ENCODE data around the gene LRFN4. TPM values are rescaled to one million over a fixed set of nuclear protein-coding genes. Genes with fewer than 3 reads are reported as not detected.
A peak's percentile ranks its signal among the peaks of the same experiment; 100 is the strongest.

The LRFN4 gene
- total and polyA plus RNA-seq, 5 donors from 2014 or later, result 0.87 to 8.0 (median 1.4) TPM

- no peaks in the 10 kb centered on the region for H3K9me3 ChIP-seq (ENCODE audit: control insufficient read depth in 2 of 2, low read length in 2 of 2)
- H3K4me1 ChIP-seq (ENCODE audit: control insufficient read depth, insufficient read depth, low read length, poor library complexity, severe bottlenecking), result peaks cover 18% of the 10 kb centered on the region
- Mint-ChIP-seq H3K27me3 (no peaks in the 10 kb centered on the region), H3K36me3 (no peaks in the 10 kb centered on the region), H3K4me3 (peak overlapping the region in 2 of 4 donors; percentile 32 to 73), H3K27ac (no peak overlapping the region), H3K4me1 (peaks cover 0 to 28% (median 11%) of the 10 kb centered on the region in 4 donors), H3K9me3 (no peaks in the 10 kb centered on the region)
- H3K4me3 ChIP-seq (ENCODE audit: low read depth, low read length), result no peak overlapping the region
- DNase-seq (no peak), ATAC-seq (ENCODE audit: low read depth in 2 of 2) (no peak)
- no peak overlapping the region for H3K27ac ChIP-seq (ENCODE audit: insufficient read depth, low read length, poor library complexity, severe bottlenecking)
- H3K27me3 ChIP-seq (ENCODE audit: control insufficient read depth, insufficient read depth, low read length), result no peaks in the 10 kb centered on the region
- H3K36me3 ChIP-seq (ENCODE audit: control insufficient read depth, insufficient read depth, low read length), result peaks cover 21% of the 10 kb centered on the region
These were observed 9.2 kb upstream of the LRFN4 start for GRCh38 chr11:66847461-66848232.

GRCh38 chr11:66848671-66849500 is 8.0 kb upstream of the LRFN4 start:
- DNase-seq, result no peak
- H3K27me3 ChIP-seq (ENCODE audit: control insufficient read depth, insufficient read depth, low read length), result no peaks in the 10 kb centered on the region
- Mint-ChIP-seq H3K27ac (no peak overlapping the region), H3K9me3 (no peaks in the 10 kb centered on the region), H3K27me3 (no peaks in the 10 kb centered on the region), H3K36me3 (no peaks in the 10 kb centered on the region), H3K4me3 (peak overlapping the region in 2 of 4 donors; percentile 60 to 85), H3K4me1 (peaks cover 0 to 25% (median 10%) of the 10 kb centered on the region in 4 donors)
- H3K4me1 ChIP-seq (ENCODE audit: control insufficient read depth, insufficient read depth, low read length, poor library complexity, severe bottlenecking), result peaks cover 13% of the 10 kb centered on the region
- no peak overlapping the region for H3K27ac ChIP-seq (ENCODE audit: insufficient read depth, low read length, poor library complexity, severe bottlenecking)
- no peaks in the 10 kb centered on the region for H3K9me3 ChIP-seq (ENCODE audit: control insufficient read depth in 2 of 2, low read length in 2 of 2)
- no peak overlapping the region for H3K4me3 ChIP-seq (ENCODE audit: low read depth, low read length)
- H3K36me3 ChIP-seq (ENCODE audit: control insufficient read depth, insufficient read depth, low read length), result peaks cover 21% of the 10 kb centered on the region
- no peak for ATAC-seq (ENCODE audit: low read depth in 2 of 2)

GRCh38 chr11:66849501-66850234 is 7.2 kb upstream of the LRFN4 start:
- Mint-ChIP-seq H3K36me3 (no peaks in the 10 kb centered on the region), H3K4me3 (no peak overlapping the region), H3K27ac (peak overlapping the region in 1 of 3 donors; percentile 90), H3K4me1 (peaks cover 0 to 17% (median 7%) of the 10 kb centered on the region in 4 donors), H3K9me3 (no peaks in the 10 kb centered on the region), H3K27me3 (no peaks in the 10 kb centered on the region)
- Histone ChIP-seq H3K9me3 (ENCODE audit: control insufficient read depth in 2 of 2, low read length in 2 of 2) (no peaks in the 10 kb centered on the region), H3K27ac (ENCODE audit: insufficient read depth, low read length, poor library complexity, severe bottlenecking) (no peak overlapping the region), H3K27me3 (ENCODE audit: control insufficient read depth, insufficient read depth, low read length) (no peaks in the 10 kb centered on the region), H3K4me1 (ENCODE audit: control insufficient read depth, insufficient read depth, low read length, poor library complexity, severe bottlenecking) (peaks cover 6% of the 10 kb centered on the region), H3K36me3 (ENCODE audit: control insufficient read depth, insufficient read depth, low read length) (peaks cover 21% of the 10 kb centered on the region), H3K4me3 (ENCODE audit: low read depth, low read length) (no peak overlapping the region)
- ATAC-seq (ENCODE audit: low read depth in 2 of 2) (no peak), DNase-seq (no peak)

- H3K4me1 Mint-ChIP-seq, result peaks cover 0 to 13% (median 4%) of the 10 kb centered on the region in 4 donors
- Histone ChIP-seq H3K36me3 (ENCODE audit: control insufficient read depth, insufficient read depth, low read length) (peaks cover 16% of the 10 kb centered on the region), H3K27ac (ENCODE audit: insufficient read depth, low read length, poor library complexity, severe bottlenecking) (no peak overlapping the region), H3K9me3 (ENCODE audit: control insufficient read depth in 2 of 2, low read length in 2 of 2) (no peaks in the 10 kb centered on the region), H3K4me1 (ENCODE audit: control insufficient read depth, insufficient read depth, low read length, poor library complexity, severe bottlenecking) (peaks cover 5% of the 10 kb centered on the region), H3K4me3 (ENCODE audit: low read depth, low read length) (no peak overlapping the region), H3K27me3 (ENCODE audit: control insufficient read depth, insufficient read depth, low read length) (no peaks in the 10 kb centered on the region)
- no peaks in the 10 kb centered on the region for H3K36me3 Mint-ChIP-seq
- no peak for DNase-seq
- H3K9me3 Mint-ChIP-seq, result no peaks in the 10 kb centered on the region
- H3K4me3 Mint-ChIP-seq, result no peak overlapping the region
- ATAC-seq (ENCODE audit: low read depth in 2 of 2), result no peak
- no peaks in the 10 kb centered on the region for H3K27me3 Mint-ChIP-seq
- H3K27ac Mint-ChIP-seq, result no peak overlapping the region
These were observed 6.7 kb upstream of the LRFN4 start for GRCh38 chr11:66850235-66850587.

GRCh38 chr11:66850588-66851238 is 6.2 kb upstream of the LRFN4 start:
- Histone ChIP-seq H3K36me3 (ENCODE audit: control insufficient read depth, insufficient read depth, low read length) (peaks cover 11% of the 10 kb centered on the region), H3K9me3 (ENCODE audit: control insufficient read depth in 2 of 2, low read length in 2 of 2) (no peaks in the 10 kb centered on the region), H3K4me3 (ENCODE audit: low read depth, low read length) (no peak overlapping the region), H3K4me1 (ENCODE audit: control insufficient read depth, insufficient read depth, low read length, poor library complexity, severe bottlenecking) (peaks cover 7% of the 10 kb centered on the region), H3K27me3 (ENCODE audit: control insufficient read depth, insufficient read depth, low read length) (no peaks in the 10 kb centered on the region), H3K27ac (ENCODE audit: insufficient read depth, low read length, poor library complexity, severe bottlenecking) (no peak overlapping the region)
- ATAC-seq (ENCODE audit: low read depth in 2 of 2) (no peak), DNase-seq (no peak)
- peaks cover 0 to 15% (median 6%) of the 10 kb centered on the region in 4 donors for H3K4me1 Mint-ChIP-seq
- H3K36me3 Mint-ChIP-seq, result no peaks in the 10 kb centered on the region
- no peaks in the 10 kb centered on the region for H3K9me3 Mint-ChIP-seq
- H3K4me3 Mint-ChIP-seq, result peak overlapping the region in 1 of 4 donors; percentile 80
- no peaks in the 10 kb centered on the region for H3K27me3 Mint-ChIP-seq
- H3K27ac Mint-ChIP-seq, result no peak overlapping the region

- no peaks in the 10 kb centered on the region for H3K9me3 Mint-ChIP-seq
- peak overlapping the region in 1 of 4 donors; percentile 80 for H3K4me3 Mint-ChIP-seq
- peaks cover 11% of the 10 kb centered on the region for H3K36me3 ChIP-seq (ENCODE audit: control insufficient read depth, insufficient read depth, low read length)
- peaks cover 12% of the 10 kb centered on the region for H3K4me1 ChIP-seq (ENCODE audit: control insufficient read depth, insufficient read depth, low read length, poor library complexity, severe bottlenecking)
- no peak overlapping the region for H3K4me3 ChIP-seq (ENCODE audit: low read depth, low read length)
- DNase-seq (no peak), ATAC-seq (ENCODE audit: low read depth in 2 of 2) (no peak)
- H3K27me3 ChIP-seq (ENCODE audit: control insufficient read depth, insufficient read depth, low read length), result no peaks in the 10 kb centered on the region
- H3K27ac Mint-ChIP-seq, result no peak overlapping the region
- H3K27me3 Mint-ChIP-seq, result no peaks in the 10 kb centered on the region
- peaks cover 0 to 17% (median 7%) of the 10 kb centered on the region in 4 donors for H3K4me1 Mint-ChIP-seq
- H3K36me3 Mint-ChIP-seq, result no peaks in the 10 kb centered on the region
- no peak overlapping the region for H3K27ac ChIP-seq (ENCODE audit: insufficient read depth, low read length, poor library complexity, severe bottlenecking)
- H3K9me3 ChIP-seq (ENCODE audit: control insufficient read depth in 2 of 2, low read length in 2 of 2), result no peaks in the 10 kb centered on the region
These were observed 5.6 kb upstream of the LRFN4 start for GRCh38 chr11:66851239-66851596.

Measured in CD4-positive, CD25-positive, alpha-beta regulatory T cell (primary cell).